ENCODE measurements around the gene TPT1.
"Not testable (repeated sequence)": the region's sequence is repeated elsewhere in the genome, so short reads cannot be mapped to it uniquely, and the experiment has no call there.

TPT1 gene

DNA sequence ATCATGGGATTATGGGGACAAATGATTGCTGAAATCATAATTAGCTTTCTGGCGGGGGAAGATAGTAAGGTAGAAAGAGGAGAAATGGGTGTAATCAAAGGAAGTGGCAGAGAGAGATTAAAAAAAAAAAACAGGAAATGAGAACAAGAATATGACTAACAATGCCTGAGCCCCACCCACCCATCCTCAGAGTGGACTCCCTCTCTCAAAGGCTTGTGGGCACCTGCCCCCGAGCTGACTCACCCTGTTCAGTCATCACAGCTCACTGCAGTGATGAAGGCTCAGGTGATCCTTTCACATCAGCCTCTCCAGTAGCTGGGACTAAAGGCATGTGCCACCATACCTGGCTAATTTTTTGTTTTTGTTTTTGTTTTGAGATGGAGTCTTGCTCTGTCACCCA is 26.4 kb upstream of the TPT1 start:
- peak; percentile 94 for DNase-seq (ENCODE audit: low read depth)

DNA sequence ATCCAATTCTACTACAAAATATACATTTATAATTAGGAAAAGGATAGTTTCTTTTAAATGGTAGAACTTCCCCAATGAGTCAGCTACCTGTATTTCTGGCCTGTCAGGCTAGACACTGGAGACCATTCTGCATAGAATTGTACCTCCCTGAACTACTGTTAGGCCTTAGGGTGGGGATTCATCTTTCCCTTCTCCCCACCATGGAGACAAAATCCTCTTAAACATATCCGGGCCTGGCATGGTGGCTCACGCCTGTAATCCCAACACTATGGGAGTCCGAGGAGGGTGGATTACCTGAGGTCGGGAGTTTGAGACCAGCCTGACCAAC is 24.5 kb upstream of the TPT1 start:
- no peak for DNase-seq (ENCODE audit: low read depth)

DNA sequence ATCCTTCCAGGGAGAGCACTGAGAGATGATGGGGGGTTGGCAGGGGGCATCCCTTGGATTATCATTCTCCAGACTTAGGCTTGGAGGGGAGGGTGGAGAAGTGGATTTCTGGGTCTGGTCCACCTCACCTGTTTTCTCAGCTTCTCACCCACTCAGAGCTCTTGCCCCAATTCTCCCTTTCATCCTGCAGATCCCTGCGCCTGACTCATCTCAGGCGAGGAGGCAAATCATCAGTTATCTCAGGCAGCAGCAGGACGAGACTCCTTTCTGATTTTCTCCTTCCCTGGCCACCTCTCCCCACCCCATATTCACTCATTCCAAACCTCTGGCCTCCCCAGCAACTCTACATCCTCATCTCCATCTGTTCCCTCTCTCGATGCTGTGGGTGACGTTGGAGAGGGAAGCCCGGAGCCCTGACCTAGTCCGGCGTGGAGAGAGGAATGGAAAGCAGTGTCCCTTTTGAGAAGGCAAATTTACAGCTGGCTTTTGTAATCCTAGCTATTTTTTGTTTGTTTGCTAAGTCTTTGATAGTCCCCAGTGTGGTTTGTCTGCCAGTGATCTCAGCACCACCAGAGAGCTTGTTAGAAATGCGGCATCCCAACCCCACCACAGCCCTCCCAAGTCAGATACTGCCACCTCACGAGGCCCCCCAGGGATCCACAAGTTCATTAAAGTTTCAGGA is 24.0 kb upstream of the TPT1 start:
- DNase-seq (ENCODE audit: low read depth) = no peak

- DNase-seq (ENCODE audit: low read depth) = no peak
Measured at GRCh38 chr13:45362939-45363338, 22.0 kb upstream of the TPT1 start.

DNA sequence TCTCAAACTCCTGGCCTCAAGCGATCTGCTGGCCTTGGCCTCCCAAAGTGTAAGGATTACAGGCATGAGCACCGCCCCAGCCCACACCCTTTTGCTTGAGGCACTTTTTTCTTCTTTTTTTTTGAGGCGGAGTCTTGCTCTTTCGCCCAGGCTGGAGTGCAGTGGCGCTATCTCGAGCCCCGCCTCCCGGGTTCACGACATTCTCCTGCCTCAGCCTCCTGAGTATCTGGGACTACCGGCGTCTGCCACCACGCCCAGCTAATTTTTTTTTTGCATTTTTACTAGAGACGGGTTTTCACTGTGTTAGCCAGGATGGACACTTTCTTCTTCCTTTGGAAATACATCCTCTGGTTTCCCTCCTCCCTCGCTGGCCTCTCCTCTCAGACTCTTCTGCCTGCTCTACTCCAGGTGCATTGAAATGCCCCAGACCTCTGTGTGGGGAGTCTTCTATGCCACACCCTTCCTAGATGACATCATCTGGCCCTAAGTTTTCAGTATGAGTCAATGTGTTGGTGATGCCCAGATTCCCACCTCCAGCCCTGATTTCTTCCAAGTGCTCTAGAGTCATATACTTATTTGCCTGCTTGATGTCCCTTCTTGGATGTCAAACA is 20.7 kb upstream of the TPT1 start:
- no peak for DNase-seq (ENCODE audit: low read depth)

GRCh38 chr13:45356966-45357672 is 16.1 kb upstream of the TPT1 start:
- DNase-seq (ENCODE audit: low read depth) = no peak

DNA sequence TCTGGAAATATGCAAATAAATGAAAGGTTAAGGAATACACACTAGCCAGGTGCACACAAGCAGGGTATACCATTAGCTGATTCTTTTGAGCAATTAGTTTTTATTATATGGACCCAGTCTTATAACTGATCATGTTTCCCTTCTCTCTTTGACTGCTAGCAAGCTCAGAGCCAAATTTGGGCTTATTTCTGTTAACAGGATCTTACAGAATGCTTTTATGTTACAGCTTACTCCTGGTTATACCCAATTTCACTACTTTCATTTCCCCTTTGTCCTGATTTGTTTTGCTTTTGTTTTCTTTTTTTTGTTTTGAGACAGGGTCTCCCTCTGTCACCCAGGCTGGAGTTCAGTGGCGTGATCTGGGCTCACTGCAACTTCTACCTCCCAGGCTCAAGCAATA is 12.9 kb upstream of the TPT1 start:
- DNase-seq (ENCODE audit: low read depth) = no peak

DNA sequence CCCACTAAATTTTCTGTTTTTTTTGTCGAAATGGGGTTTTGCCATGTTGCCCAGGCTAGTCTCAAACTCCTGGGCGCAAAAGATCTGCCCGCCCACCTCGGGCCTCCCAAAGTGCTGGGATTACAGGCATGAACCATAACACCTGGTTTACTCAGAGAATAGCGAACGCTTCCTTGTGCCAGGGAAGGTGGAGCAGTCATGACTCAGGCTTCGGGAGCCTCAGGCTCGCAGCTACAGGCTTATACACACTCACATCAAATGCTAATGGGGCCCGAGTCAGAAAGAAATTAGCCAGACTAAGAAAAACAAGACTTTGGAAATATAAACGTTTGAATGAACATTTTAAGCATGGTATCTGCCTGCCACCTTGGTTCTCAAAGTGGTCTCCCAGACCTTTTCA is 11.0 kb upstream of the TPT1 start:
- DNase-seq (ENCODE audit: low read depth) = no peak

DNA sequence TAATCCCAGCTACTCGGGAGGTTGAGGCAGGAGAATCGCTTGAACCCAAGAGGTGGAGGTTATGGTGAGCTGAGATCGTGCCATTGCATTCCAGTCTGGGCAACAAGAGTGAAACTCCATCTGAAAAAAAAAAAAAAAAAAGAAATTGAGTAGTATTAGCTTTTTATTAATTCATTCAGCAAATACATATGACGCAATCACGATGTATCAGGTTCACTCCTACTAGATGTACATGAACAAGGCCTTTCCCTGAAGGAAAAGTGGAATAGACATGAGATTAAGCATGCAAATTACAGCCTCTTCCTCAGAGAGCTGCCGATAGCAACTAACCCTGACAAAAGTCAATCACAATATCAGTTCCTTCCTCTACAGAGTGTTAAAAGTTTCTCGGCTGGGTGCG is 9.2 kb upstream of the TPT1 start:
- DNase-seq (ENCODE audit: low read depth) = no peak

DNA sequence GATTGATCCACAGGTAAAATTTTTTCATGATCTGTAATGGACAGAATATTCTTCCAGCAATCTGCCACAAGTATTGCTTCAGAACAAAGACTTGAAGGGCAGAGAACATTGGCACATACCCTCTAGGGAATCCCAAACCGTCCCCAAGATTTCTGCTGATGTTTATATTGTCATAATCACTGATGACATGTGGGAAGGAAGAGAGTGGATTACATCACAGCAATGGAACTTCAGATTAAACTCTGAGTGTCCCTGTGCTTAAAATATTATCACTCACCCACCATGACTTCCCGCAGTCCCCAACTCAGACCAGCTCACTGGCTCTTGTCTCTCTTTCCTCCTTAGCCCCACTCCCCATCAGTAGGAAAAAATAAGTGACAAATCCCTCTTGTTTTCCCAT is 8.5 kb upstream of the TPT1 start:
- DNase-seq (ENCODE audit: low read depth) = no peak

- DNase-seq (ENCODE audit: low read depth) = not testable (repeated sequence)
Measured at GRCh38 chr13:45344064-45344463, 3.1 kb upstream of the TPT1 start.

DNA sequence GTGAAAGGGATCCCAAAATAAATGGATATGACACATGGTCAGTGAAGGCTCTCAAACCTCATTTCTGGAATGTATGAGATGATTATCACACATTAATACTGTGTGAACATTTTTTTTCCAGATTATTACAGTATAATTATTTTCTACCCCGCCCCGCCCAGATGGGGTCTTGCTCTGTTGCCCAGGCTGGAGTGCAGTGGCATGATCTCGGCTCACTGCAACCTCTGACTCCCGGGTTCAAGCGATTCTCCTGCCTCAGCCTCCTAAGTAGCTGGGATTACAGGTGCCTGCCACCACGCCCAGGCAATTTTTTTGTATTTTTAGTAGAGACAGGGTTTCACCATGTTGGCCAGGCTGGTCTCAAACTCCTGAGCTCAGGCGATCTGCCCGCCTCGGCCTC is 2.1 kb upstream of the TPT1 start:
- DNase-seq (ENCODE audit: low read depth) = not testable (repeated sequence)

DNA sequence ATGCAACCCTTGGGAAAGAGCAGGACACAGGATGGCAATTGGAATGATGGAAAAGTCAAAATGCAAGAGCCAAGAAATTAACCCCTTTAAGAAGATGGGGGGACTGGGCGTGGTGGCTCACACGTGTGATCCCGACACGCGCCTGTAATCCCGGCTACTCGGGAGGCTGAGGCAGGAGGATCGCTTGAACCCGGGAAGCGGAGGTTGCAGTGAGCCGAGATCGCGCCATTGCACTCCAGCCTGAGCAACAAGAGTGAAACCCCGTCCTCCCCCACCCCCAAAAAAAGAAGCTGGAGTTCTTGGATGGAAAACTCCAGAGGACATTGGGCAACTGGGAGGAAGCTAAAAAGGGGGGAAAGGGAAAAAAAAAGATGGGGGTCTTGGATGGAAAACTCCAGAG is 1.7 kb upstream of the TPT1 start:
- DNase-seq (ENCODE audit: low read depth) = not testable (repeated sequence)

- no peak for DNase-seq (ENCODE audit: low read depth)
Measured at GRCh38 chr13:45341799-45342500, 967 bp upstream of the TPT1 start.

DNA sequence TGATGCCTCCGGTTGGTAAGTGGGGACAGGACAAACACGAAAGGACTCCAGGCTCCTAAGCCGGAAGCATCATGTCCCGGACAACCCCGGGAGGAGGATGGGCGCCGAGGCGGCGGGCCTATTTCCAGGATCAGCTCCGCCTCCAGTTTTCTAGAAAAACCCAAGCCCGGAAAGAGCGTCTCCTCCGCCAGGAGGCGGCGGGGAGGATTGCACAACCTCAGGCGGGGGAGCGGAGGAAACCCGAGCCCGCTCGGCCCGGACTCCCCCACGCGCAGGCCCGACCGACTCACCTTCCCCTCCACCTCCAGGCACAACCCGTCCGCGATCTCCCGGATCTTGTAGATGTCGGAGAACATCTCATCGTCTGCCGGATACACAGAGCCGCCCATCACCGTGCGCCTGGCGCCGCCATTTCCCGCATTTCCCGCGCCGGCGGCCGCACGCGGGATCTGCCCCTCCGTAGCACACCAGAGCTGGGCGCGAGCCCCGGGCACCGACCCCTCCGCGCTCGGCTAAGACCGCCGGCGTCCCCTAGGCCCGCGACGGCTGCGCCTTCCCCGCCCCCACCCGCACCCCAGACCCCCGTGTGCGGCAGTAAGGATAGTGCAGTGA is 455 bp downstream of the TPT1 start:
- DNase-seq (ENCODE audit: low read depth) = peak; percentile 72

DNA sequence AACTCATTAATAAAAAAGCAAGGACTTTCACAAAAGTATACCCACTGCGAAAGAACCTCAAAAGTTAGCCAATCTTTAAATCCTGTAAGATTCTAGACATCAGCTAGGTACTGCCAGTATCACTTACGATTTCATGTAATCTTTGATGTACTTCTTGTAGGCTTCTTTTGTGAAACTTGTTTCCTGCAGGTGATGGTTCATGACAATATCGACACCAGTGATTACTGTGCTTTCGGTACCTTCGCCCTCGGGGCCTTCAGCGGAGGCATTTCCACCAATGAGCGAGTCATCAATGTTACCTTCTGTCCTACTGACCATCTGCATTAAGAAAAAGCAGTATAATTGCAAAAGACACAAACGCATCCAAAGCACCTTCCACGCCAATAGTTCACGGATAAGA is 1.1 kb downstream of the TPT1 start:
- no peak for DNase-seq (ENCODE audit: low read depth)

DNA sequence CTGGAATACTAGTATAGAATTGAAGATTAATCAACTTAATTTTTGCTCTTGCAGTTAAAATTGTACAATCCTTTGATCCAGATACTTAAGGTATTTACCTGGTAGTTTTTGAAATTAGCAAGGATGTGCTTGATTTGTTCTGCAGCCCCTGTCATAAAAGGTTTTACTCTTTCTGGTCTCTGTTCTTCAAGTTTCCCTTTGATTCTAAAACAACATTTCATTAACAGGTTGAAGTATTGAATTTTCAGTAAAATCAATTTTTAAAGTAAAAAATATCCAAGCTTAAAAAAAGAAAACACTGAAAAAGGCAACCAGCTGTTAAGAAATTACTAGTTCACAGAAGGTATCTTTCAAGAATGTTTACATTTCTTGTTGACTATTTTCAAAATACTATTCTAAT is 1.6 kb downstream of the TPT1 start:
- DNase-seq (ENCODE audit: low read depth) = no peak

DNA sequence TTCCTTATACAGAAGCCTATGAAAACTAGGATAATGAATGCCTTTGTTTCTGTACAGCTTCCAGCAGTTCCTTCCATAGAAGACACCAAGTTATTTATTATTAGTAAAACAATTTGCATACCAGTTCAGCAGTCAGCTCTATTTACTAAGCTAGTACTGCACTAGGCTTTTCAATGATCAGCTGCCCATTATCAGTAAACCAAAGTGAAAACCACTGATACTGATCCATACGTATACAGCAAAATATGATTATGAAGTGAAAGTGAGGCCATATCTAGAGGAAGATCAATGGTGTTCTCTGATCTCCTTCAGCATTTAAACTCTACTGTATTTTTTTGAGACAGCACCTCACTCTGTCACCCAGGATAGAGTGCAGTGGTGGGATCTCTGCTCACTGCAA is 3.2 kb downstream of the TPT1 start:
- no peak for DNase-seq (ENCODE audit: low read depth)

- no peak for DNase-seq (ENCODE audit: low read depth)
Measured at GRCh38 chr13:45337395-45337794, 3.6 kb downstream of the TPT1 start.

DNA sequence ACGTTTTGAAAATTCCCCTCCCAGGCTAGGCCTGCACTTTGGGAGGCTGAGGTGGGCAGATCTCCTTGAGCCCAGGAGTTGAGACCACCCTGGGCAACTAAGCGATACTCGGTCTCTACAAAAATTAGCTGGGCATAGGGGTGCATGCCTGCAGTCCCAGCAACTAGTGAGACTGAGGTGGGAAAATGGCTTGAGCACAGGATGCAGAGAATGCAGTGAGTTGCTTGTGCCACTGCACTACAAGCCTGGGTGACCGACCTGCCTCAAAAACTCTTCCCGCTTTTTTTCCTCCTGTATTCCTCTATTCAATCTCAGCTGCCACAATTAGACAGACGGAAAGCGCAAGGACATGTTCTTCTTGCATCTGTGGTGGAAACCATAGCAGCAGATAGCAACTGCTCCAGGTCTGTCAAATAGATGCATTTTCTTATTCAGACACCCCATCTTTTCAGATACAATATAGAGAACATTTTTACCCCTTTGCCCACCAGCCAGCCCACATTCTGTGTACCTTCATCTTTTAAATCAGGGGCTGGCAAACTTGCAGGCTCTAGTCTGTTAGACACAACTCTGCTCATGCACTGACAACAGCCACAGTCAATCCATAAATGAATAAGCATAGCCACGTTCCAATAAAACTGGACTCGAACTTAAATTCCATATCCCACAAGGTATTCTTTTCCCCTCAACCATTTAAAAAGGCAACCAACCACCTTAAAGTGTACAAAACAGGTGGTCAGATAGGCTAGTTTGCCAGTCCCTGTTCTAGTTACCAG is 4.8 kb downstream of the TPT1 start:
- DNase-seq (ENCODE audit: low read depth) = no peak

DNA sequence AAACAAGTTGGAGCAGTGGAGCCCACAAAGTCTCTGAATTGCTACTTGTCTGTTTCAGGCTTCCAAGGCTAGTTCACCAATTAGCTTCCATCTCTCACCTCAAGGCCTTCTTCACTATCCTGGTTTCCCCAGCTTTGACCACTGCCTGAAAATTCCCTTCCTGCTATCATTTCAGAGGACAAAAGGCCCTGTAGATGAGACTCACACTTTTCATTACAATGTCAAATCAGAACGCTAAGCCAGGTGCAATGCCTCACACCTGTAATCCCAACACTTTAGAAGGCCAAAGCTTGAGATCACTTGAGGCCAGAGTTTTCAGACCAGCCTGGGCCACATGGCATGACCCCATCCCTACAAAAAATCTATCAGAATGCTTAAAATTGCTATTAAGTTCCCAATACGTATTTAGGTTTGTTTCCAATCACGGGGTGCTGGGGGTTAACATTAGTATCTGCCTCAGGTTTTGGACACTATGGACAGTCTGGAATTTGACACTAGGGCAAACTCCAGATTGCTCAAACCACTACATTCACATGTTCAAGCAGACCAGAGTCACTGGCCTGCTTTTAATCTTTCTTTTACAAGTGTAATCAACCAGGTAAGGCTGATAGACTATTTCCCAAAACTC is 5.5 kb downstream of the TPT1 start:
- DNase-seq (ENCODE audit: low read depth) = no peak

Data from T-helper 22 cell (primary cell).